K562 (cell line): ENCODE measurements around the gene C4orf46. TPM values are rescaled to one million over a fixed set of nuclear protein-coding genes. Genes with fewer than 3 reads are reported as not detected.

Experiments used
- ARID2 ChIP-seq: fragments of 450-650 bp; IDR thresholded peaks from 2 replicates; pipeline ENCODE4 v1.6.1; 2017; ENCODE audit warnings: antibody characterized with exemption, mild to moderate bottlenecking
- BMI1 ChIP-seq: fragments of 150-350 bp; IDR thresholded peaks from 2 replicates; pipeline ENCODE4 v1.6.1; 2014; ENCODE audit warnings: low read length
- BRCA1 ChIP-seq, 2 experiments: fragments of 450-650 bp in 1 of 2; sonication (generic) in 1 of 2; formaldehyde crosslinking in 1 of 2; IDR thresholded peaks; 2 replicates each; pipeline versions ENCODE4 v1.5.0 to v1.6.1; 2017 to 2020; ENCODE audit warnings: mild to moderate bottlenecking in 1 of 2, missing genetic modification reagents in 1 of 2
- CTCF ChIP-seq, 3 experiments: IDR thresholded peaks in 2 of 3; conservative IDR thresholded peaks in 1 of 3; 2 replicates each; pipeline ENCODE4 v1.5.1; 2011 to 2012; ENCODE audit warnings: low read length in 3 of 3, mild to moderate bottlenecking in 3 of 3, control low read depth in 2 of 3, improper control_type of control experiment in 1 of 3, inconsistent platforms in 1 of 3, low read depth in 1 of 3, mixed read lengths in 1 of 3, moderate library complexity in 1 of 3; ENCODE audit not compliant: insufficient read depth in 2 of 3
- DACH1 ChIP-seq: fragments of 450-650 bp; IDR thresholded peaks from 2 replicates; pipeline ENCODE4 v1.6.1; 2018; ENCODE audit not compliant: partially characterized antibody
- E2F1 ChIP-seq: sonication (generic); formaldehyde crosslinking; IDR thresholded peaks from 2 replicates; pipeline ENCODE4 v1.8.1; 2023; ENCODE audit warnings: mild to moderate bottlenecking, missing genetic modification reagents, moderate library complexity
- EHMT2 ChIP-seq: fragments of 450-650 bp; IDR thresholded peaks from 2 replicates; pipeline ENCODE4 v1.6.1; 2018; ENCODE audit warnings: antibody characterized with exemption
- ETV1 ChIP-seq: fragments of 450-650 bp; conservative IDR thresholded peaks from 2 replicates; pipeline ENCODE4 v1.6.1; 2016; ENCODE audit warnings: missing genetic modification characterization, control low read depth, low read depth, missing compliant biosample characterization
- FOXM1 ChIP-seq, 2 experiments: fragments of 450-650 bp in 1 of 2; sonication (generic) in 1 of 2; formaldehyde crosslinking in 1 of 2; IDR thresholded peaks; 2 replicates each; pipeline versions ENCODE4 v1.6.1 to v1.9.0; 2017 to 2022; ENCODE audit warnings: low read depth in 2 of 2, mild to moderate bottlenecking in 2 of 2, missing genetic modification reagents in 1 of 2, moderate library complexity in 1 of 2
- FOXP1 ChIP-seq: sonication (generic); formaldehyde crosslinking; IDR thresholded peaks from 2 replicates; pipeline ENCODE4 v1.8.0; 2022; ENCODE audit warnings: mild to moderate bottlenecking, missing genetic modification reagents
- ID3 ChIP-seq, 2 experiments: fragments of 250-450 bp in 1 of 2; fragments of 450-650 bp in 1 of 2; sonication (Bioruptor Pico) in 1 of 2; IDR thresholded peaks; 2 replicates each; pipeline versions ENCODE4 v1.6.1 to v1.8.0; 2016 to 2021; ENCODE audit warnings: mild to moderate bottlenecking in 2 of 2, moderate library complexity in 2 of 2, missing compliant biosample characterization in 1 of 2, missing genetic modification characterization in 1 of 2
- KAT7 ChIP-seq: sonication (generic); formaldehyde crosslinking; IDR thresholded peaks from 2 replicates; pipeline ENCODE4 v1.8.0; 2022; ENCODE audit warnings: missing genetic modification reagents, mild to moderate bottlenecking, borderline replicate concordance
- NCOR1 ChIP-seq: fragments of 450-650 bp; IDR thresholded peaks from 2 replicates; pipeline ENCODE4 v1.6.1; 2016; ENCODE audit warnings: mild to moderate bottlenecking, moderate library complexity
- PHF21A ChIP-seq: fragments of 450-650 bp; IDR thresholded peaks from 2 replicates; pipeline ENCODE4 v1.6.1; 2017; ENCODE audit warnings: low read depth, borderline replicate concordance
- PPARD ChIP-seq: fragments of 250-450 bp; sonication (Bioruptor Pico); IDR thresholded peaks from 2 replicates; pipeline ENCODE4 v1.8.0; 2022; ENCODE audit warnings: inconsistent platforms, mild to moderate bottlenecking, moderate library complexity
- RFX1 ChIP-seq: fragments of 450-650 bp; IDR thresholded peaks from 2 replicates; pipeline ENCODE4 v1.6.1; 2016; ENCODE audit warnings: mild to moderate bottlenecking, moderate library complexity
- RNF2 ChIP-seq: sonication (generic); IDR thresholded peaks from 2 replicates; pipeline ENCODE4 v1.6.1; 2016
- SIRT6 ChIP-seq: IDR thresholded peaks from one replicate; pipeline ENCODE4 v1.6.1; 2012; ENCODE audit warnings: low read depth, mild to moderate bottlenecking, control low read depth, inconsistent platforms, low read length, moderate library complexity
- SREBF1 ChIP-seq: fragments of 150-350 bp; IDR thresholded peaks from 2 replicates; pipeline ENCODE4 v1.6.1; 2014; ENCODE audit warnings: antibody characterized with exemption, low read depth, low read length, borderline replicate concordance
- TBP ChIP-seq: optimal IDR thresholded peaks from 2 replicates; pipeline ENCODE3; 2011; ENCODE audit warnings: low read depth, low read length, improper control_type of control experiment
- ZNF124 ChIP-seq: sonication (generic); formaldehyde crosslinking; IDR thresholded peaks from 2 replicates; pipeline ENCODE4 v1.8.1; 2022; ENCODE audit warnings: missing genetic modification reagents
- ZNF140 ChIP-seq: fragments of 250-450 bp; sonication (Bioruptor Pico); IDR thresholded peaks from 2 replicates; pipeline ENCODE4 v1.8.0; 2021; ENCODE audit warnings: moderate library complexity, mild to moderate bottlenecking, inconsistent platforms
- ZNF57 ChIP-seq: fragments of 450-650 bp; formaldehyde crosslinking; IDR thresholded peaks from 2 replicates; pipeline ENCODE4 v1.4.0; 2020; ENCODE audit warnings: mild to moderate bottlenecking, moderate library complexity
- ZSCAN32 ChIP-seq: fragments of 450-650 bp; formaldehyde crosslinking; IDR thresholded peaks from 2 replicates; pipeline ENCODE4 v1.4.0; 2020; ENCODE audit warnings: mild to moderate bottlenecking, moderate library complexity
- polyA plus RNA-seq, 8 experiments: library from polyadenylated mRNA; depleted of rRNA in 4 of 8; stranded (reverse) in 5 of 8; unstranded in 3 of 8; fragments of >200 nt; fragmentation: Nextera tagmentation in 2 of 8; fragmentation: Illumina TruSeq in 1 of 8; extraction: Ambion mirVana in 2 of 8; extraction: Trizol in 1 of 8; gene quantifications; 2 replicates each; pipeline versions ENCODE4 v1.2.1 to v1.2.3, GENCODE V29; 2011 to 2014; ENCODE audit warnings: inconsistent platforms in 1 of 8, missing spikeins in 1 of 8
- total RNA-seq, 7 experiments: library from RNA; depleted of rRNA in 6 of 7; stranded (reverse); fragments of >200 nt in 6 of 7; fragmentation: Illumina TruSeq in 2 of 7; extraction: Trizol in 2 of 7; gene quantifications; 2 replicates each; pipeline versions ENCODE4 v1.2.1 to v1.2.3, GENCODE V29; 2011 to 2021; ENCODE audit warnings: low replicate concordance in 1 of 7

The C4orf46 gene
- total and polyA plus RNA-seq, 9 of the 15 experiments (the other 6 are each of a cell fraction or from before 2014, with no cell fraction given): 9.7 to 24.4 (median 17.0) TPM

GRCh38 chr4:158671915-158672806 lies 474 bp upstream of the C4orf46 start, which contains the start of gene ETFDH (continued):
- 0 out of 2 replicates have a peak, but pooled peaks have one; percentile 34 for TF ChIP-seq SREBF1
- peak; percentile 66 to 74 (median 67) for TF ChIP-seq CTCF (IDR thresholded peaks at IDR 0.05 in 2 of 3, conservative IDR thresholded peaks at IDR 0.05 in 1 of 3; ENCODE audit: insufficient read depth in 2 of 3, low read depth in 1 of 3, low read length in 3 of 3)
- peak; percentile 62 for TF ChIP-seq DACH1
- TF ChIP-seq PHF21A: peak; percentile 62; the same call in 1 of the 2 replicates
- no peak for TF ChIP-seq ZNF57 (CRISPR knock-in tag)
- TF ChIP-seq E2F1 (CRISPR knock-in tag): peak; percentile 78
- no peak for TF ChIP-seq SIRT6
- TF ChIP-seq ZNF124 (CRISPR knock-in tag): no peak
- no peak for TF ChIP-seq BMI1
- TF ChIP-seq BRCA1 (IDR thresholded peaks at IDR 0.05): no peak
- TF ChIP-seq BRCA1 (CRISPR knock-in tag; IDR thresholded peaks at IDR 0.05): no peak
- peak; percentile 56 for TF ChIP-seq TBP
- TF ChIP-seq RFX1: no peak
- peak; percentile 77 for TF ChIP-seq NCOR1
- peak; percentile 95 for TF ChIP-seq ZSCAN32 (CRISPR knock-in tag)
- no peak for TF ChIP-seq PPARD (CRISPR knock-in tag)
- TF ChIP-seq ZNF140: no peak
- peak; percentile 51; the same call in 1 of the 2 replicates for TF ChIP-seq FOXP1 (CRISPR knock-in tag)
- peak; percentile 84 for TF ChIP-seq RNF2
- peak; percentile 22; the same call in 1 of the 2 replicates for TF ChIP-seq FOXM1 (IDR thresholded peaks at IDR 0.05; ENCODE audit: low read depth)
- no peak for TF ChIP-seq FOXM1 (CRISPR knock-in tag; IDR thresholded peaks at IDR 0.05; ENCODE audit: low read depth)
- peak; percentile 93 for TF ChIP-seq ETV1 (tag)
- TF ChIP-seq ARID2: no peak
- TF ChIP-seq KAT7 (CRISPR knock-in tag): peak; percentile 88; the same call in 1 of the 2 replicates
- no peak for TF ChIP-seq ID3 (CRISPR knock-in tag; IDR thresholded peaks at IDR 0.05)
- peak; percentile 89 for TF ChIP-seq ID3 (tag; IDR thresholded peaks at IDR 0.05)
- no peak; the same call in 1 of the 2 replicates for TF ChIP-seq EHMT2
